ENCODE measurements around the gene LMOD1.

LMOD1 gene

GRCh38 chr1:201895913-201896807 lies 50.2 kb downstream of the LMOD1 start:
- no peak for DNase-seq (ENCODE audit: low read depth, low spot score)
- POLR2A ChIA-PET, result interaction anchor here (0.5 to 3.3 kb wide), 13 partner anchors 8 to 87 kb away, joined by 3 to 22 read pairs (median 4); partner anchors contain the start of genes LMOD1, RNPEP and TIMM17A
- H3K4me3 ChIP-seq (ENCODE audit: low read depth, low read length), result no peak overlapping the region
- peak; percentile 99 for TF ChIP-seq CTCF (IDR thresholded peaks at IDR 0.05; ENCODE audit: insufficient read depth, low read length, missing control alignments)
- CTCF ChIA-PET, result interaction anchor here (0.7 to 15.5 kb wide), 40 partner anchors 9 to 414 kb away, joined by 3 to 656 read pairs (median 6); partner anchors contain the start of genes GPR37L1, LMOD1, RNPEP and TIMM17A

GRCh38 chr1:201895120-201895665 lies 51.2 kb downstream of the LMOD1 start:
- no peak for DNase-seq (ENCODE audit: low read depth, low spot score)
- no peak for TF ChIP-seq CTCF (IDR thresholded peaks at IDR 0.05; ENCODE audit: insufficient read depth, low read length, missing control alignments)
- ChIA-PET CTCF (interaction anchor here (0.6 to 15.5 kb wide), 34 partner anchors 8 to 413 kb away, joined by 3 to 656 read pairs (median 7); partner anchors contain the start of genes GPR37L1, LMOD1, RNPEP and TIMM17A), POLR2A (interaction anchor here (0.6 to 3.3 kb wide), 10 partner anchors 9 to 87 kb away, joined by 3 to 22 read pairs (median 4); partner anchors contain the start of genes LMOD1, RNPEP and TIMM17A)
- no peak overlapping the region for H3K4me3 ChIP-seq (ENCODE audit: low read depth, low read length)

- TF ChIP-seq CTCF (IDR thresholded peaks at IDR 0.05; ENCODE audit: insufficient read depth, low read length, missing control alignments), result no peak
- no peak for DNase-seq (ENCODE audit: low read depth, low spot score)
- no peak overlapping the region for H3K4me3 ChIP-seq (ENCODE audit: low read depth, low read length)
- POLR2A ChIA-PET, result interaction anchor here (2.5 to 3.3 kb wide), 2 partner anchors 51 to 79 kb away, joined by 15 to 22 read pairs; partner anchors contain the start of gene LMOD1
- CTCF ChIA-PET, result interaction anchor here (0.6 to 15.5 kb wide), 23 partner anchors 12 to 412 kb away, joined by 3 to 656 read pairs (median 10); partner anchors contain the start of genes LMOD1, RNPEP and TIMM17A
These were observed 51.8 kb downstream of the LMOD1 start for GRCh38 chr1:201894343-201895119.

DNA sequence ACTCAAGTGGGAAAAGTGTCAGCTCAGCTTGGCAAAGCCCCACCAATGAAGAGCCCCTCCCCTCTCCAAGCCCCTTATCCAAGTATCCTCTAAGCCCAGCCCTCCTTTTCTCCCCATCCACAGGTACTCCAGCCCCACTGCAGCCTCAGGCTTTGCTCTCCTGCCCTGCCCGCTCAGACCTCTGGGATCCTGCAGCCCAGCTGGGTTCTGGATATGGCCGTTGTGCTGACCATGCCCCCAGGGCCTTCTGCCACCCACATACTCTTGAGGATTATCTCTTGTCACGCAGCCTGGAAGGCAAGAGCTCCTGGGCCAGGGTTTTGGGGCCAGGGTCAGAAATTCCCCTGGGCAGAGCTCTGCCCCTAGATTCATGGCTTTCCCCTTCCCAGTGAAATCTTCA lies 52.9 kb downstream of the LMOD1 start:
- POLR2A ChIA-PET, result interaction anchor here (0.8 to 3.3 kb wide), 2 partner anchors 53 to 80 kb away, joined by 3 to 22 read pairs; partner anchors contain the start of gene LMOD1
- CTCF ChIA-PET, result interaction anchor here (0.8 to 15.5 kb wide), 9 partner anchors 11 to 225 kb away, joined by 3 to 656 read pairs (median 5); partner anchors contain the start of gene TIMM17A
- H3K4me3 ChIP-seq (ENCODE audit: low read depth, low read length), result no peak overlapping the region
- no peak for TF ChIP-seq CTCF (IDR thresholded peaks at IDR 0.05; ENCODE audit: insufficient read depth, low read length, missing control alignments)
- no peak for DNase-seq (ENCODE audit: low read depth, low spot score)

DNA sequence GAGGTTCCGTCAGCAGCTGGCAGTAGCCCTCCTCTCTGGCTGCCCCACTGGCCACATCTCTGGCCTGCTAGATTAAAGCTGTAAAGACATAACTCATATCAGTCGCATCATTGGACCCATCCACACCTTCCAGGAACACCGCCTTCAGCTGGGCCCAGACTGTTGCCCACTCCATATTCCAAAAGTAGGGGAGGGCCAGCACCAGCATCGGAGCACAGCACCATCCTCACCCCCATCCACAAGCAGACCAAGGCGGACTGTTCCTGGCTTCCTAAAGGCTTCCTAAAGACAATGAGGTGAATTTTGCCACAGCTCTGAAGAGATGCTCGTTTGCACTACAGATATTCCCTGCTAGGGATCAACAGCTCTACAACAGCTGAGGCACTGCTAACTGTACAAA lies 54.1 kb downstream of the LMOD1 start:
- ChIA-PET POLR2A (no interaction called here), CTCF (interaction anchor here (0.6 to 15.5 kb wide), 9 partner anchors 10 to 361 kb away, joined by 3 to 656 read pairs (median 9); partner anchors contain the start of genes RNPEP and TIMM17A)
- no peak overlapping the region for H3K4me3 ChIP-seq (ENCODE audit: low read depth, low read length)
- DNase-seq (ENCODE audit: low read depth, low spot score), result no peak
- no peak for TF ChIP-seq CTCF (IDR thresholded peaks at IDR 0.05; ENCODE audit: insufficient read depth, low read length, missing control alignments)

All from AG04449 (cell line).